ENCODE results near the gene LRMDA. TPM values are rescaled to one million over a fixed set of nuclear protein-coding genes. Genes with fewer than 3 reads are reported as not detected.
A peak's percentile ranks its signal among the peaks of the same experiment; 100 is the strongest.

The LRMDA gene
- total RNA-seq, 4 donors from 2014 or later: 7.3 to 20.1 (median 8.4) TPM

- 21 to 47% methylated on average over 4 to 8 of the region's 8 CpGs for WGBS, 2 donors (ENCODE audit: low coverage in 1 of 2)
- ATAC-seq: no peak
- no peak overlapping the region for H3K27ac ChIP-seq
Observed at GRCh38 chr10:76242956-76243355, 811.5 kb downstream of the LRMDA start.

GRCh38 chr10:76244061-76244686, 812.8 kb downstream of the LRMDA start:
- no peak for ATAC-seq
- Histone ChIP-seq H3K4me1 (peaks cover 0 to 24% (median 7%) of the 10 kb centered on the region in 3 donors), H3K36me3 (no peaks in the 10 kb centered on the region), H3K27me3 (no peaks in the 10 kb centered on the region), H3K9me3 (no peaks in the 10 kb centered on the region), H3K27ac (peak overlapping the region in 1 of 4 donors; percentile 49), H3K4me3 (no peak overlapping the region)
- 63 to 70% methylated on average over 5 of the region's 5 CpGs for WGBS, 2 donors (ENCODE audit: low coverage in 1 of 2)
- TF ChIP-seq EP300 (IDR thresholded peaks at IDR 0.05) (no peak), POLR2AphosphoS5 (IDR thresholded peaks at IDR 0.05) (peak; percentile 38)

More at GRCh38 chr10:76242956-76243355, 811.5 kb downstream of the LRMDA start:
- TF ChIP-seq POLR2A (IDR thresholded peaks at IDR 0.05) (no peak), CTCF (IDR thresholded peaks at IDR 0.05) (no peak), EP300 (IDR thresholded peaks at IDR 0.05) (no peak), POLR2AphosphoS5 (IDR thresholded peaks at IDR 0.05) (no peak)
- H3K4me3 ChIP-seq: no peak overlapping the region
- H3K36me3 ChIP-seq: no peaks in the 10 kb centered on the region
- no peaks in the 10 kb centered on the region for H3K9me3 ChIP-seq
- peaks cover 0 to 24% (median 7%) of the 10 kb centered on the region in 3 donors for H3K4me1 ChIP-seq
- H3K27me3 ChIP-seq: no peaks in the 10 kb centered on the region

GRCh38 chr10:76245951-76246495, 814.6 kb downstream of the LRMDA start:
- H3K4me3 ChIP-seq: no peak overlapping the region
- H3K9me3 ChIP-seq: no peaks in the 10 kb centered on the region
- ATAC-seq: no peak
- H3K36me3 ChIP-seq: no peaks in the 10 kb centered on the region
- no peak for TF ChIP-seq POLR2AphosphoS5 (IDR thresholded peaks at IDR 0.05)
- no peak for TF ChIP-seq POLR2A (IDR thresholded peaks at IDR 0.05)
- TF ChIP-seq CTCF (IDR thresholded peaks at IDR 0.05): no peak
- no peak for TF ChIP-seq EP300 (IDR thresholded peaks at IDR 0.05)
- no peaks in the 10 kb centered on the region for H3K27me3 ChIP-seq
- 87 to 94% methylated on average over 6 to 7 of the region's 7 CpGs for WGBS, 2 donors (ENCODE audit: low coverage in 1 of 2)
- H3K27ac ChIP-seq: no peak overlapping the region
- H3K4me1 ChIP-seq: peaks cover 0 to 24% (median 7%) of the 10 kb centered on the region in 3 donors

GRCh38 chr10:76248649-76249200, 817.3 kb downstream of the LRMDA start:
- TF ChIP-seq POLR2A (IDR thresholded peaks at IDR 0.05) (no peak), EP300 (IDR thresholded peaks at IDR 0.05) (no peak), POLR2AphosphoS5 (IDR thresholded peaks at IDR 0.05) (no peak), CTCF (IDR thresholded peaks at IDR 0.05) (no peak)
- no peaks in the 10 kb centered on the region for H3K36me3 ChIP-seq
- no peak overlapping the region for H3K4me3 ChIP-seq
- no peaks in the 10 kb centered on the region for H3K9me3 ChIP-seq
- 88% methylated on average over 1 of the region's 1 CpG; no CpG with 5 or more reads in 1 of the 2 donors for WGBS, 2 donors (ENCODE audit: low coverage in 1 of 2)
- H3K27me3 ChIP-seq: no peaks in the 10 kb centered on the region
- no peak overlapping the region for H3K27ac ChIP-seq
- ATAC-seq: no peak
- H3K4me1 ChIP-seq: peaks cover 5 to 41% (median 11%) of the 10 kb centered on the region in 3 donors

- TF ChIP-seq POLR2AphosphoS5 (IDR thresholded peaks at IDR 0.05): peak; percentile 95
- peak; percentile 65 for TF ChIP-seq EP300 (IDR thresholded peaks at IDR 0.05)
- no peak for TF ChIP-seq POLR2A (IDR thresholded peaks at IDR 0.05)
- TF ChIP-seq CTCF (IDR thresholded peaks at IDR 0.05): no peak
- H3K27ac ChIP-seq: peak overlapping the region; percentile 53 to 79 (median 73)
- peak; percentile 91 for ATAC-seq
Observed at GRCh38 chr10:76251841-76252671, 820.6 kb downstream of the LRMDA start.

More at GRCh38 chr10:76251841-76252671, 820.6 kb downstream of the LRMDA start:
- Histone ChIP-seq H3K9me3 (no peaks in the 10 kb centered on the region), H3K4me1 (peaks cover 3 to 24% (median 5%) of the 10 kb centered on the region in 3 donors), H3K4me3 (no peak overlapping the region), H3K36me3 (no peaks in the 10 kb centered on the region), H3K27me3 (no peaks in the 10 kb centered on the region)
- 20 to 21% methylated on average over 11 of the region's 11 CpGs for WGBS, 2 donors (ENCODE audit: low coverage in 1 of 2)
